Ammon's horn (tissue), 1 donor: Measurements from ENCODE around the gene F2RL2.

Experiments
- DNase-seq: peaks from one replicate; pipeline ENCODE4 v3.0.0-alpha.2; 2016; ENCODE audit warnings: low spot score

F2RL2 gene, protein sequence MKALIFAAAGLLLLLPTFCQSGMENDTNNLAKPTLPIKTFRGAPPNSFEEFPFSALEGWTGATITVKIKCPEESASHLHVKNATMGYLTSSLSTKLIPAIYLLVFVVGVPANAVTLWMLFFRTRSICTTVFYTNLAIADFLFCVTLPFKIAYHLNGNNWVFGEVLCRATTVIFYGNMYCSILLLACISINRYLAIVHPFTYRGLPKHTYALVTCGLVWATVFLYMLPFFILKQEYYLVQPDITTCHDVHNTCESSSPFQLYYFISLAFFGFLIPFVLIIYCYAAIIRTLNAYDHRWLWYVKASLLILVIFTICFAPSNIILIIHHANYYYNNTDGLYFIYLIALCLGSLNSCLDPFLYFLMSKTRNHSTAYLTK

GRCh38 chr5:76622973-76623596, at the start of gene F2RL2:
Gene F2RL2 (minus strand): TSS chr5:76623403. CDS start chr5:76623230, 173 bp downstream.
- DNase-seq: no peak

GRCh38 chr5:76672242-76672641, 49.0 kb upstream of the F2RL2 start:
- no peak for DNase-seq

DNA sequence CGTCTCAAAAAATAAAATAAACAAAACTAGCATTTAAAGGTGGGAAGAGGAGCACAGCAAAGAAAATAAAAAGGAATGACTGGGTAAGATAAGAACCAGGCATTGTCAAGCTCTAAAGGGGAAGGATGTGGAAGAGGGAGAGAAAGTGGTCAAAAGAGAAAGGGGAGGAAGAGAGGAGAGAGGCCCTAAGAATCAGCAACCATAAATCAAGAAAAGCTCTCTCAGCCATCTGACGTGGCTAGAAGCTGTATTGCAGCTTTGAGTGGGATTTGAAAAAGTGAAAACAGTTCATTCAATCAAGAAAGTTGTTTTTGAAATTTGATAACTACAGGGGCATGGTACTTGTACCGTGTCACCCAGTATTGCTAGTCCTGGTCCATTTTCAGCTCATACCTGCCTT, 47.3 kb upstream of the F2RL2 start:
- DNase-seq: no peak

DNA sequence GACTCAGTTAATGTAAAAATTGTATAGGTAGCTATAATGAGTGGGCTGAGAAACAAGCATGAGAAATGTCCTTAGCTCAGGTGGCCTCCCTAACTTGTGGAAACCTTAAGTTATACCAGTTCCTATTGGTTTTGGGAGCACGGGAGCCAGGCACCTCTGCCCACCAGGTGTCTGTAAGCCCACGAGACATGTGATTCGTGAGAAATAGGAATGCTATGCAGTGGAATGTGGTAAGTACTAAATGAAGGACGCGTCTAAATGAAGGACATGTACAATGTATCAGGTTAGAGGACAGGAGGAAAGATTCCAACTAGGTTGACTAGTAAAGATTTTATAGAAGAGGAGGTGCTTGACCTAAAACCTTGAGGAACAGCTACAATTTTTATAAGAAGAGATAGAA, 46.0 kb upstream of the F2RL2 start:
- DNase-seq: no peak

GRCh38 chr5:76667495-76667894, 44.3 kb upstream of the F2RL2 start:
- no peak for DNase-seq

DNA sequence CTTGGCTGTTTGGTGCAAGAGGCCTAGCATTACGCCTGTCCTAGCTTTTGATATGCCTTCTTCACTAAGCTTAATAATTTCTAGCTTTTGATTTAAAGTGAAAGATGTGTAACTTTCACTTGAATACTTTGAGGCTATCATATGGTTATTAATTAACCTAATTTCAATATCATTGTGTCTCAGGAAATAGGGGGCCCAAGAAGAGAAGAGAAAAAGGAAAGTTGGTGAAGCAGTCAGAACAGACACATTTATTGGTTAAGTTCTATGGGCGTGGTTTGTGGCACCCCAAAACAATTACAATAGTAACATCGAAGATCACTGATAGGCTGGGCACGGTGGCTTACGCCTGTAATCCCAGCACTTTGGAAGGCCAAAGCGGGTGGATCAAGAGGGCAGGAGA, 40.9 kb upstream of the F2RL2 start:
- no peak for DNase-seq

DNA sequence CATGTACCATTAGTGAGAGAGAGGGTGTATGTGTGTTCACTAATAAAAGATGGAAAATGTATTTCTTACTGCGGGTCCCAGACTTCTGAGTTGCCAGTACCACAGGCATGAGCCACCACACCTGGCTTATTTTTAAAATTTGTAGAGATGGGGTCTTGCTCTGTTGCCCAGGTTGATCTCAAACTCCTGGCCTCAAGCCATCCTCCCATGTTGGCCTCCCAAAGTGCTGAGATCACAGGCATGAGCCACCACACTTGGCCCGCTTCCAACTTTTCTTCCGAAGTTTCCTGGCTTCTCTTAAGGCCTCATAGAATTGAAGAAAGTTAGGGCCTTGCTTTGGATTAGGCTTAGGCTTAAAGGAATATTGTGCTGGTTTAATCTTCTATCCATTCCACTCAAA, 40.4 kb upstream of the F2RL2 start:
- no peak for DNase-seq

GRCh38 chr5:76662521-76662920, 39.3 kb upstream of the F2RL2 start:
- no peak for DNase-seq

- no peak for DNase-seq
Observed at GRCh38 chr5:76660360-76660759, 37.2 kb upstream of the F2RL2 start.

GRCh38 chr5:76657683-76658311, 34.6 kb upstream of the F2RL2 start:
- DNase-seq: no peak

DNA sequence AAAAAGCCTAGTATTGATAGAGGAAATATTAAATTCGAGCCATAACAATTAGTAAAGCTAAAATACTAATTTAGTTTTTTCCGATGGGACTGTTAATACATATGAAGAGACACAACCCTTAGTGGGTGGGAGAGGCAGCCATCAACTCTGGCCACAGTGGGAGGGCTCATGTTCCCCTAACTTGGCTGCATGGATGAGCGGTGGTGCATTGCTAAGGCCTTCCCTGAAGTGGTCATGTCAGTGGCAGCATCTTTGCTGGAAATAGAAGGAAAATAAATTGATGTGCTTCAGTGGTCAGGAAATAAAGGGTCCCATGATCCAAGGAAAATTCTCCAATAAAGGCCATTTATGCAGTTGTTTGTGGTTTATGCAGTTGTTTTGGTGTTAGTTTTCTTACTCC, 33.9 kb upstream of the F2RL2 start:
- no peak for DNase-seq

- no peak for DNase-seq
Observed at GRCh38 chr5:76652809-76653414, 29.7 kb upstream of the F2RL2 start.

DNA sequence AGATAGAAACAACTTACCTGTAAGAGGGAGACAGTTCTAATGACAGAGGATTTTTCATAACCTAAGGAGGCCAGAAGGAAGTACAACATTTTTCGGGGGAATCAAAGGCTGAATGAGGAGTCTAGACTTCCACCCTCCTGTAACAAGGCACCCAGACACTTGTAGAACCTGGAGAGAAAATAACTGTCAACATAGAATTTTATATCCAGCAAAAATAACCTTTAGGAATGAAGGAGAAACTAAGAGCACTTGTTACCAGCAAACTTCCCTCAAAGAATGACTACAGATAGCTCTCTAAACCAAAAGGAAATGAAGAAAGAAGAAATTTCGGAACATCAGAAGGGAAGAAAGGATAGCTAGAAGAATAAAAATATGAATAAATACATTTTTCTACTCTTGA, 25.9 kb upstream of the F2RL2 start:
- DNase-seq: no peak

DNA sequence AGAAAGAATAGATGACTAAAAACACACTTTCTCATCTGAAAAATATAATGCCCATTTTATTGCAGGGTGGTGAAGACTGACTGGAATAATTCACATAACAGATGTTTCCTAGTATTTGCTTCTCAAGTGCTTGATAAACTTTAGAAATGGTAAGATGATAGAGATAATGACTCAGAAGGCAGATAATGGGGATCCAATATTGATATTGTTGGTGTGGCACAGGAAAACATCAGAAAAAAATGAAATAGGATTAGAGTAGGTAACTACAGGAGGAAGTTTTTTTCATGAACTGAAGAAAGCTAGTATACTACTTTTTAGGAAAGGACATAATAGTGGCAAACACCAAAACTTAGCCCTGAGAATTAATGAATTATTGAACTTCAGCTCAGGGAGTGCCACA, 20.2 kb upstream of the F2RL2 start:
- DNase-seq: no peak

DNA sequence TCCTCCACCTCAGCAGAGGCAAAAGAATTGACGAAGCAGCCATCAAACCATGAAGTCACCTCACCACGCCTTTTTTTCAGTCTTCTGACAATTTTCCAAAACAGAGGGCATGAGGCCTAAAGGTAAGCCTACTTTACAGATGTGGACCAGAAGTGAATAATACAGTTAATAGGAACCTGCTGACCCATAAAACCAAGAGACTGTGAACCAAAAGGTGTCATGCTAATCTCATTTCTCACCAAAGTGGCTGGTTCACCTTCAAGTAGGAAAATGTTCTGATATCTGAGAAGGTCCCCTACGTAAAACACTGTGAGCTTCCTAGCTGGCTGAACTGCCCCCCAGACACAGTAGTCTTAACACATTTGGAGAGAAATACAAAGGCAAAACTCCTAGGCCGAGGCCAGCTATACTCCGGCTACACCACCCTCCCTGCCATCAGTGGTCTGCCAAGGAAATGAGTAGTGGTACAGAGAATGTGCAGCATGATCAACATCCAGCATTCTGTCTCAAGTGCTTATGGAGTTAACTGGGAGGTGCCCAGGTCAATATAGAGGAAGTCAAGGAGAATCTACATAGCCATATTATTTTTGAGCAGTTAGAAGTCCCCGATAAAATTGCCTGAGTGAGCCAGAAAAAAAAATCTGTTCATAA, 19.3 kb upstream of the F2RL2 start:
- no peak for DNase-seq

DNA sequence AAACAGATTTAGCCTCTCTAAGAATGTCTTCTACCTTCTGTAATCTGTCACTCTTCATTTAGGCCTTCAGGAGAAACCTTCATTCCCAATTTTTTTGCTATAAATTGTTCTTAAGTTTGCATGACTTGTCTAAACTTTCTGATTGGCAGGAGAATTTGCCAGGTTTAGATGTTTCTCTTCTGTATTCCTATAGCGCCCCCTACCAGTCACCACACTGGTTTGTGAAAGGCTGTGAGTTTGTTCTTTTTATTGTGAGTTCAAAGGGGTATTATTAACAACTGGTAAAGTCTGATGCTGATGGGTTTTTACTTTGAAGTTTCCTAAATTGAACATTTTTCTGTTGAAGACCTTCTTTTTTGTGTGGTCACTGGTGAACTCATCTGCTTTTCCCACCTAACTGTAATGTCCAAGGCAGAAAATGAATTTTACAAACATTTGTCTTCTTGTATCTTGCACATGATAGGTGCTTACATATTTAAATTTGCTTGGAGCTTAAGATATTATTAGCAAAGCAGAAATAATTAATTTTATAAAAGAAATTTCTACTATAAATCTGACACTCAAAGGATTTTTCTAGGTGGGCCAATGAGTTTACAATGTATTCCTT, 18.4 kb upstream of the F2RL2 start:
- DNase-seq: peak; percentile 34

- DNase-seq: no peak
Observed at GRCh38 chr5:76638479-76638878, 15.3 kb upstream of the F2RL2 start.

- DNase-seq: no peak
Observed at GRCh38 chr5:76637490-76637889, 14.3 kb upstream of the F2RL2 start.

GRCh38 chr5:76634661-76635060, 11.5 kb upstream of the F2RL2 start:
- DNase-seq: no peak

GRCh38 chr5:76626738-76627137, 3.5 kb upstream of the F2RL2 start:
- DNase-seq: no peak

DNA sequence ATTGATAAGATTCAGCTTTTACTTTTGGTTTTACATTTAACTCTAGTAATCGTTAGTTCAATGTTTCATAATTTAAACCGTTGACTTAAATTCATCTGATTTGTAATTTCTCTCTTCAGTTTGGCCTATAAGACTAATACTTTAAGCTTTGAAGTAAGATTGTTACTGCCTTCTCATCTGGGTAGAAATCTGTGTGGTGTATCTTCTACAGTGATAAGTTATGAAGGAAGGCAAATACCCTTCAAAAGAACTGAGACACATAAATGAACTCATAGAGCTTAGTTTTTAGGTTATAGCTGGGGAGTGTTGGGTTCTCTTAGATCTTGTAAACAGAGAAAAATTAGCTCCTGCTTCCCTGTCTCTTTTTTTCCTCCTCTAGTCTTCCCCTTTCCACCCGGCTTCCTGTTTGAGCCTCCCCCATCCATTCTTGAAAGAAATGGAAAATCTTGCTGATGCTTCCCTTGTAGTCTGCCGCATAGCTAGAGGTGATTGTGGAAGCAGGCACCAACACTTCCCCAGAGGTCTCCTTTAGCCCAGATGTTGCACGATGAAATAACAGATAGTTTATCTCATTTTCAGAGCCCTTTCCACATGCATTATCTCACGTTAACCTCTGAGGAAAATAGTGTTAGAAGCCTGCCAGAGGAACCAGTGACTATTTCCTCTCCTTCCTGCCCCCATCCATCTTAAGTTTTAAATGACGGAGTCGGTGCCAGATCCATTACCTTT, 2.0 kb upstream of the F2RL2 start:
- DNase-seq: no peak
